B cell (primary cell): ENCODE results near the gene GMEB2. TPM values are rescaled to one million over a fixed set of nuclear protein-coding genes. Genes with fewer than 3 reads are reported as not detected.

ENCODE experiments used
- ATAC-seq: fragments of 200-7000 bp; cut with Tn5 transposase; one replicate; pipeline ENCODE4 v1.10.0; 2021; ENCODE audit warnings: low read depth, mild to moderate bottlenecking, moderate number of reproducible peaks, moderate library complexity
- CTCF ChIA-PET: fragments of 350-600 bp; sonication (Branson Sonifier 250); formaldehyde crosslinking; loops from one replicate; lab custom pipeline; 2021; ENCODE audit warnings: antibody characterized with exemption, inconsistent platforms; lab: Charles Lee
- POLR2A ChIA-PET: fragments of 350-600 bp; sonication (Branson Sonifier 250); formaldehyde crosslinking; loops from one replicate; lab custom pipeline; 2021; ENCODE audit warnings: antibody characterized with exemption; lab: Charles Lee
- DNase-seq: peaks from one replicate; pipeline ENCODE4 v3.0.0; 2013
- H2AFZ ChIP-seq: 2 replicates; pipeline ENCODE4 v1.6.1; 2012; ENCODE audit warnings: mild to moderate bottlenecking, low read depth, low read length; ENCODE audit not compliant: insufficient read depth, poor library complexity, severe bottlenecking
- H3K27ac ChIP-seq, 2 donors: 1 replicate in 1 of 2; 2 replicates in 1 of 2; pipeline ENCODE4 v1.5.1; 2012 to 2013; ENCODE audit warnings: low read length in 2 of 2, mild to moderate bottlenecking in 2 of 2, moderate library complexity in 1 of 2
- H3K27me3 ChIP-seq, 4 experiments: fragments of 200-600 bp in 1 of 4; sonication (generic) in 1 of 4; replicated peaks in 1 of 4; 1 replicate in 2 of 4; 2 replicates in 2 of 4; pipeline versions ENCODE4 v1.6.1 to v1.7.0; 2013 to 2016; ENCODE audit warnings: low read length in 3 of 4, mild to moderate bottlenecking in 2 of 4, mixed read lengths in 1 of 4, moderate library complexity in 1 of 4; ENCODE audit not compliant: insufficient read depth in 4 of 4, control insufficient read depth in 3 of 4; ENCODE audit errors: control extremely low read depth in 1 of 4
- H3K36me3 ChIP-seq, 2 experiments: replicated peaks in 1 of 2; 1 replicate in 1 of 2; 2 replicates in 1 of 2; pipeline versions ENCODE4 v1.6.1 to v1.7.1; 2013; ENCODE audit warnings: low read length in 1 of 2; ENCODE audit not compliant: insufficient read depth in 2 of 2, control insufficient read depth in 1 of 2; ENCODE audit errors: control extremely low read depth in 1 of 2, extremely low read depth in 1 of 2
- H3K4me1 ChIP-seq, 2 donors: fragments of 200-600 bp in 1 of 2; sonication (generic) in 1 of 2; 1 replicate in 1 of 2; 2 replicates in 1 of 2; pipeline versions ENCODE4 v1.5.1 to v1.6.1; 2013 to 2017; ENCODE audit warnings: low read length in 2 of 2; ENCODE audit not compliant: control insufficient read depth in 2 of 2, insufficient read depth in 2 of 2
- H3K4me2 ChIP-seq: replicated peaks from 2 replicates; pipeline ENCODE3; 2012; ENCODE audit warnings: mild to moderate bottlenecking, low read depth, low read length; ENCODE audit not compliant: poor library complexity, severe bottlenecking
- H3K4me3 ChIP-seq, 5 experiments: fragments of 200-600 bp in 1 of 5; sonication (generic) in 1 of 5; 1 replicate in 3 of 5; 2 replicates in 2 of 5; pipeline versions ENCODE4 v1.5.1 to v1.7.0; 2011 to 2016; ENCODE audit warnings: low read length in 4 of 5, mild to moderate bottlenecking in 4 of 5, low read depth in 2 of 5, control low read depth in 1 of 5, moderate library complexity in 1 of 5; ENCODE audit not compliant: insufficient read depth in 1 of 5; ENCODE audit errors: control extremely low read depth in 1 of 5, extremely low read depth in 1 of 5
- H3K79me2 ChIP-seq: fragments of 200-600 bp; sonication (generic); one replicate; pipeline ENCODE4 v1.6.0; 2016; ENCODE audit warnings: low read length; ENCODE audit not compliant: control insufficient read depth, insufficient read depth
- H3K9ac ChIP-seq: fragments of 200-600 bp; sonication (generic); 2 replicates; pipeline ENCODE4 v1.6.1; 2017; ENCODE audit warnings: mild to moderate bottlenecking, low read length, moderate library complexity
- H3K9me3 ChIP-seq, 3 donors: one replicate each; pipeline versions ENCODE4 v1.6.1 to v1.7.1; 2013; ENCODE audit warnings: low read length in 2 of 3; ENCODE audit not compliant: control insufficient read depth in 2 of 3, insufficient read depth in 1 of 3; ENCODE audit errors: control extremely low read depth in 1 of 3
- H4K20me1 ChIP-seq: 2 replicates; pipeline ENCODE4 v1.6.0; 2012; ENCODE audit warnings: mild to moderate bottlenecking, low read length; ENCODE audit not compliant: insufficient read depth, control insufficient read depth, poor library complexity, severe bottlenecking
- H3K27ac Mint-ChIP-seq: one replicate; pipeline ENCODE4 v1.8.0; 2021; ENCODE audit warnings: mixed read lengths
- H3K27me3 Mint-ChIP-seq: one replicate; pipeline ENCODE4 v1.8.0; 2021; ENCODE audit warnings: mixed read lengths
- H3K4me1 Mint-ChIP-seq: one replicate; pipeline ENCODE4 v1.8.0; 2021; ENCODE audit warnings: mixed read lengths
- H3K4me3 Mint-ChIP-seq: one replicate; pipeline ENCODE4 v1.8.0; 2021; ENCODE audit warnings: mixed read lengths
- H3K9me3 Mint-ChIP-seq: one replicate; pipeline ENCODE4 v1.8.0; 2022; ENCODE audit warnings: mixed read lengths; ENCODE audit not compliant: insufficient read depth
- CTCF ChIP-seq: fragments of 200-600 bp; IDR thresholded peaks from one replicate; pipeline ENCODE4 v1.8.0; 2022; ENCODE audit warnings: antibody characterized with exemption, mild to moderate bottlenecking
- EZH2 ChIP-seq: IDR thresholded peaks from 2 replicates; pipeline ENCODE4 v1.6.1; 2012; ENCODE audit warnings: borderline replicate concordance, low read depth, mild to moderate bottlenecking, moderate library complexity, low read length; ENCODE audit not compliant: insufficient read depth, poor library complexity, severe bottlenecking
- WGBS: methylation state at CpG from one replicate; pipeline ENCODE4 v1.1.5; 2013; ENCODE audit warnings: missing lambda C conversion rate; ENCODE audit not compliant: insufficient coverage; 5-methylcytosine and 5-hydroxymethylcytosine counted together
- intact Hi-C: fragments of 100-400 bp; cut with micrococcal nuclease; formaldehyde crosslinking; loops from one replicate; pipeline ENCODE4 v1.10.0; 2022
- polyA plus RNA-seq: library from polyadenylated mRNA; depleted of rRNA; stranded (reverse); fragments of >200 nt; gene quantifications from 2 replicates; pipeline ENCODE4 v1.2.3, GENCODE V29; 2012
- total RNA-seq, 2 donors: library from RNA; stranded (reverse); fragments of 120-200 nt in 1 of 2; gene quantifications; 1 replicate in 1 of 2; 2 replicates in 1 of 2; pipeline versions ENCODE4 v1.2.3 to v1.2.4, GENCODE V29; 2013 to 2022

GMEB2 gene
- total and polyA plus RNA-seq, 2 donors (not counting 1 experiment from before 2014, with no cell fraction given), result 17.7 to 24.5 TPM

GRCh38 chr20:63541371-63541770 is 85.5 kb downstream of the GMEB2 start:
- Histone ChIP-seq H3K27ac (no peak overlapping the region), H3K9me3 (peaks cover 0 to 3% (median 0%) of the 10 kb centered on the region in 3 donors), H3K4me1 (peaks cover 56 to 81% of the 10 kb centered on the region in 2 donors), H3K27me3 (no peaks in the 10 kb centered on the region), H3K79me2 (no peaks in the 10 kb centered on the region), H3K4me3 (no peak overlapping the region), H3K4me2 (peak overlapping the region; percentile 56), H3K9ac (no peak overlapping the region), H2AFZ (no peak overlapping the region), H3K36me3 (no peaks in the 10 kb centered on the region), H4K20me1 (no peaks in the 10 kb centered on the region)
- no peak overlapping the region for H3K27ac Mint-ChIP-seq
- 96% methylated on average over 28 of the region's 28 CpGs for WGBS
- TF ChIP-seq CTCF (no peak), EZH2 (no peak)
- POLR2A ChIA-PET, result interaction anchor here (0.6 to 2.1 kb wide), 5 partner anchors 13 to 359 kb away, joined by 4 to 11 read pairs (median 5); partner anchors contain the start of genes FNDC11 and GMEB2
- no peak overlapping the region for H3K4me3 Mint-ChIP-seq
- H3K27me3 Mint-ChIP-seq, result no peaks in the 10 kb centered on the region
- no peak for DNase-seq
- no peak for ATAC-seq
- H3K9me3 Mint-ChIP-seq, result no peaks in the 10 kb centered on the region
- peaks cover 59% of the 10 kb centered on the region for H3K4me1 Mint-ChIP-seq
- intact Hi-C loops, result no loop called here
- CTCF ChIA-PET, result interaction anchor here (1.0 to 2.8 kb wide), 2 partner anchors 11 to 100 kb away, joined by 3 to 10 read pairs; no protein-coding TSS in a partner anchor

- H3K27me3 Mint-ChIP-seq, result no peaks in the 10 kb centered on the region
- no peak overlapping the region for H3K9ac ChIP-seq
- ChIA-PET POLR2A (interaction anchor here (1.1 kb wide), 1 partner anchor 27 kb away, joined by 4 read pairs; no protein-coding TSS in a partner anchor), CTCF (interaction anchor here (1.8 to 4.7 kb wide), 2 partner anchors 12 to 101 kb away, joined by 7 to 30 read pairs; no protein-coding TSS in a partner anchor)
- H3K9me3 ChIP-seq, result peaks cover 0 to 3% (median 0%) of the 10 kb centered on the region in 3 donors
- peaks cover 55% of the 10 kb centered on the region for H3K4me1 Mint-ChIP-seq
- no peak overlapping the region for H3K4me3 Mint-ChIP-seq
- H3K27ac ChIP-seq, result no peak overlapping the region
- no peak overlapping the region for H3K4me2 ChIP-seq
- ATAC-seq, result no peak
- H3K4me3 ChIP-seq, result no peak overlapping the region
- H3K36me3 ChIP-seq, result no peaks in the 10 kb centered on the region
- intact Hi-C loops, result no loop called here
- H3K27me3 ChIP-seq, result no peaks in the 10 kb centered on the region
- no peaks in the 10 kb centered on the region for H4K20me1 ChIP-seq
- H3K27ac Mint-ChIP-seq, result peak overlapping the region; percentile 59
- WGBS, result 85% methylated on average over 49 of the region's 49 CpGs
- no peaks in the 10 kb centered on the region for H3K9me3 Mint-ChIP-seq
- H2AFZ ChIP-seq, result no peak overlapping the region
- peaks cover 48 to 75% of the 10 kb centered on the region in 2 donors for H3K4me1 ChIP-seq
- H3K79me2 ChIP-seq, result no peaks in the 10 kb centered on the region
- TF ChIP-seq CTCF (no peak), EZH2 (no peak)
- no peak for DNase-seq
Observed at GRCh38 chr20:63540417-63541186, 86.3 kb downstream of the GMEB2 start.
